Breast epithelium (tissue), 4 donors: Measurements from ENCODE around the gene MACROD2. TPM values are rescaled to one million over a fixed set of nuclear protein-coding genes. Genes with fewer than 3 reads are reported as not detected.

Experiments used
- DNase-seq, 2 donors: peaks; one replicate each; pipeline ENCODE4 v3.0.0-alpha.2; 2019; ENCODE audit warnings: low spot score in 2 of 2
- H3K27ac ChIP-seq, 2 donors: fragments of 200-600 bp; sonication (generic) in 1 of 2; one replicate each; pipeline ENCODE4 v1.5.1; 2016 to 2019; ENCODE audit warnings: mild to moderate bottlenecking in 1 of 2
- H3K27me3 ChIP-seq, 2 donors: fragments of 200-600 bp; sonication (generic) in 1 of 2; one replicate each; pipeline versions ENCODE4 v1.5.1 to v1.6.0; 2017 to 2019; ENCODE audit warnings: control low read depth in 1 of 2, mild to moderate bottlenecking in 1 of 2
- H3K36me3 ChIP-seq: fragments of 200-600 bp; one replicate; pipeline ENCODE4 v1.5.1; 2019
- H3K4me1 ChIP-seq, 2 donors: fragments of 200-600 bp; sonication (generic); one replicate each; pipeline ENCODE4 v1.5.1; 2016 to 2019; ENCODE audit warnings: control low read depth in 1 of 2
- H3K4me3 ChIP-seq, 3 donors: fragments of 200-600 bp; sonication (generic); 1 replicate in 2 of 3; 2 replicates in 1 of 3; pipeline ENCODE4 v1.5.1; 2016 to 2019; ENCODE audit warnings: mild to moderate bottlenecking in 3 of 3, moderate library complexity in 2 of 3
- H3K9me3 ChIP-seq, 2 donors: fragments of 200-600 bp; sonication (generic) in 1 of 2; one replicate each; pipeline ENCODE4 v1.5.1; 2016 to 2019; ENCODE audit warnings: control low read depth in 1 of 2
- CTCF ChIP-seq, 3 donors: fragments of 450-650 bp; IDR thresholded peaks; one replicate each; pipeline ENCODE4 v1.5.1; 2016 to 2017; ENCODE audit warnings: antibody characterized with exemption in 3 of 3, mild to moderate bottlenecking in 3 of 3, moderate library complexity in 3 of 3
- POLR2A ChIP-seq: fragments of 450-650 bp; IDR thresholded peaks from one replicate; pipeline ENCODE4 v1.6.1; 2016; ENCODE audit warnings: antibody characterized with exemption, mild to moderate bottlenecking, moderate library complexity
- POLR2AphosphoS5 ChIP-seq, 3 donors: sonication (generic); formaldehyde crosslinking; IDR thresholded peaks; one replicate each; pipeline ENCODE4 v1.6.1; 2017; ENCODE audit warnings: antibody characterized with exemption in 3 of 3
- intact Hi-C: fragments of 100-400 bp; cut with DNase I; formaldehyde crosslinking; loops from one replicate; pipeline ENCODE4 v1.15.1; 2023; ENCODE audit warnings: low total_unique reads
- total RNA-seq, 3 donors: library from RNA; depleted of rRNA; stranded (reverse); fragments of >200 nt; gene quantifications; one replicate each; pipeline ENCODE4 v1.1.0, GENCODE V29; 2016

MACROD2 gene
- total RNA-seq, 3 donors from 2014 or later = 6.7 to 26.8 (median 8.8) TPM

DNA sequence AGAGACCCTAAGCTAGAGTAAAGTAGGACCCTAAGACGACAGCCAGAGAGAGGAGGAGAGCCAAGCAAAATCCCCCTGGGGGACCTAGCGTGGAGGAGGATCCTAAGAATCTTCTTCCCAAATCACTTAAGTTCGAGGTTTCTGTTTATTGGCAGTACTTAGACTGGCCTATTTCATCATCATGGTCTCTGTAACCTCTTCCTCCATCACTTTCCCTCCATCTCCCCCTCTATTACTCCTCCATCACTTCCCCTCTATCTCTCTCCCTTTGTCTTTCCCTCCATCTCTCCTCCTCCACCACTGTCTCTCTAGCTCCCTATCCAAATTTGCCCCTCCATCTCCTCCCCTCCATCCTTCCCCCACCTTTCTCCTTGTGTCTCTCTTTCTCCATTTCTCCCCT, 1175.7 kb downstream of the MACROD2 start:
- Histone ChIP-seq H3K36me3 (no peaks in the 10 kb centered on the region), H3K27ac (no peak overlapping the region), H3K9me3 (peaks cover 4 to 5% of the 10 kb centered on the region in 2 donors), H3K27me3 (no peaks in the 10 kb centered on the region), H3K4me3 (no peak overlapping the region), H3K4me1 (no peaks in the 10 kb centered on the region)
- no peak for TF ChIP-seq CTCF (IDR thresholded peaks at IDR 0.05)
- TF ChIP-seq POLR2A = no peak
- TF ChIP-seq POLR2AphosphoS5 (IDR thresholded peaks at IDR 0.05) = no peak
- no peak for DNase-seq
- intact Hi-C loops = no loop called here

GRCh38 chr20:15176929-15177328, 1181.6 kb downstream of the MACROD2 start:
- no peaks in the 10 kb centered on the region for H3K36me3 ChIP-seq
- no peak overlapping the region for H3K4me3 ChIP-seq
- no peak overlapping the region for H3K27ac ChIP-seq
- H3K4me1 ChIP-seq = no peaks in the 10 kb centered on the region
- DNase-seq = no peak
- no peaks in the 10 kb centered on the region for H3K27me3 ChIP-seq
- TF ChIP-seq POLR2AphosphoS5 (IDR thresholded peaks at IDR 0.05) (no peak), CTCF (IDR thresholded peaks at IDR 0.05) (no peak), POLR2A (no peak)
- intact Hi-C loops = no loop called here
- peaks cover 8 to 12% of the 10 kb centered on the region in 2 donors for H3K9me3 ChIP-seq

DNA sequence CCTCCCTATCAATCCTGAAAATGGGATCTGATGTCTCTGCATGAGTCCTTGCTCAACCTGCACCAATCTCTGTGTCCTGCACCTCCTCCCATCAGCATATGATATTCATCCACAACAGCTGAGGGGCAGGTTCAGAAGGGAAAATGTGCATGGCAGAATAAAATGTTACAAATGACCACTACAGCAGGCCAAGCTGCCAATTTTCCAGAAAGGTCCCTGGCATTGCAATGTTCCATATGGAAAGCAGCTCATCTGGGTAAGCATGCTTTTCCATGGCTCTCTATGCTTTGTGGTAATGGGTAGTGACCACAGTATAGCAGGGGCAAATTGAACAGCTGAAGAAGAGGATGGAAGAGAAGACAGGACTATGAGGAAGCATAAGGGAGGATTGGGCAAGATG, 1183.3 kb downstream of the MACROD2 start:
- no peaks in the 10 kb centered on the region for H3K4me1 ChIP-seq
- no peaks in the 10 kb centered on the region for H3K36me3 ChIP-seq
- no peak overlapping the region for H3K27ac ChIP-seq
- no peak overlapping the region for H3K4me3 ChIP-seq
- TF ChIP-seq POLR2A (no peak), POLR2AphosphoS5 (IDR thresholded peaks at IDR 0.05) (no peak), CTCF (IDR thresholded peaks at IDR 0.05) (no peak)
- no peaks in the 10 kb centered on the region for H3K27me3 ChIP-seq
- DNase-seq = no peak
- H3K9me3 ChIP-seq = peaks cover 8 to 12% of the 10 kb centered on the region in 2 donors
- intact Hi-C loops = no loop called here

DNA sequence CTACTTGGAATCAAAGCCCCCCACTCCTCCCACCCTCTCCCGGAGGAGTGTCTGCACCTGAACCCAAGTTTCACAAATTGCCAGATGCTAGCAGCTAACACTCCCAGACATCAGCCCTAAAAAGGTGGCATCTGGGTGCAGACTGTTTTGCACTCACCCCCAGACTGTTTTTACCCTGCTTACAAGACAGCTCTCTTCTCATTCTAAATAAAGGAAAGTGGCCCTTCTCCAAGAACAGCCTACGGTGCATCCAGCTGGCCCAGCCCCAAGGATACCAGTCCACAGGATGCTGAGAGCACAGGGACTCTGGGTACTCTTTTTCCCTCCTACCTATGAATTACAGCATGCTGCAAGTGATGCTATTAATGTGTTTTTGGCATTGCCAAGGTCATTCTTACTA, 1184.1 kb downstream of the MACROD2 start:
- DNase-seq = no peak
- H3K4me1 ChIP-seq = no peaks in the 10 kb centered on the region
- H3K36me3 ChIP-seq = no peaks in the 10 kb centered on the region
- TF ChIP-seq POLR2A (no peak), CTCF (IDR thresholded peaks at IDR 0.05) (no peak), POLR2AphosphoS5 (IDR thresholded peaks at IDR 0.05) (no peak)
- H3K9me3 ChIP-seq = peaks cover 8 to 12% of the 10 kb centered on the region in 2 donors
- no peak overlapping the region for H3K4me3 ChIP-seq
- H3K27me3 ChIP-seq = no peaks in the 10 kb centered on the region
- H3K27ac ChIP-seq = no peak overlapping the region
- intact Hi-C loops = no loop called here

DNA sequence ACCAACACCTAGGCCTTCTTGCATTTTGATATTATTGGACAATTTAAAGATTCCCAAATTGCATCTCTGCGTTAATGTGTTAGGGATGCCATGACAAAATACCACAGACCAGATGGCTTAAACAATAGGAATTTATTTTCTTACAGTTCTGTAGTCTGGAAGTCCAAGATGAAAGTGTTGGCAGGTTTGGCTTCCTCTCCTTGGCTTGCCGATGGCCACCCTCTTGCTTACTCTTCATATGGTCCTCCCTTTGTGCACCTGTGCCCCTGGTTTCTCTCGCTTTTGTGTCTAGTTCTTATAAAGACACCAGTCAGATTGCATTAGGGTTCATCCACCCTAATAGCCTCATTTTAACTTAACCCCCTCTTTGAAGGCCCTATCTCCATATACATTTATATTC, 1184.5 kb downstream of the MACROD2 start:
- H3K9me3 ChIP-seq = peaks cover 8 to 12% of the 10 kb centered on the region in 2 donors
- H3K27ac ChIP-seq = no peak overlapping the region
- no peak for DNase-seq
- H3K4me3 ChIP-seq = no peak overlapping the region
- no peaks in the 10 kb centered on the region for H3K4me1 ChIP-seq
- TF ChIP-seq POLR2A = no peak
- no peak for TF ChIP-seq CTCF (IDR thresholded peaks at IDR 0.05)
- TF ChIP-seq POLR2AphosphoS5 (IDR thresholded peaks at IDR 0.05) = no peak
- H3K36me3 ChIP-seq = no peaks in the 10 kb centered on the region
- H3K27me3 ChIP-seq = no peaks in the 10 kb centered on the region
- intact Hi-C loops = no loop called here
